Calu3 (cell line): Measurements from ENCODE around the gene SNX19. TPM values are rescaled to one million over a fixed set of nuclear protein-coding genes. Genes with fewer than 3 reads are reported as not detected.

Source experiments
- BruUV-seq: library from RNA; stranded (reverse); fragments of 400-500 nt; replicated peaks from 2 replicates; lab custom pipeline; 2021; lab: Mats Ljungman, UMichigan
- CTCF ChIA-PET: fragments of 300-600 bp; sonication (Branson Sonifier 250); formaldehyde crosslinking; loops from one replicate; lab custom pipeline; 2022; ENCODE audit warnings: antibody characterized with exemption; lab: Charles Lee
- DNase-seq: peaks from one replicate; pipeline ENCODE4 v3.0.0; 2022
- H3K27ac Mint-ChIP-seq: one replicate; pipeline ENCODE4 v1.8.0; 2022; ENCODE audit warnings: mixed read lengths; ENCODE audit not compliant: unreplicated experiment
- H3K27me3 Mint-ChIP-seq: one replicate; pipeline ENCODE4 v1.8.0; 2022; ENCODE audit warnings: mixed read lengths; ENCODE audit not compliant: unreplicated experiment
- H3K36me3 Mint-ChIP-seq: one replicate; pipeline ENCODE4 v1.8.0; 2022; ENCODE audit warnings: mild to moderate bottlenecking, moderate library complexity, mixed read lengths; ENCODE audit not compliant: insufficient read depth, unreplicated experiment
- H3K4me1 Mint-ChIP-seq: one replicate; pipeline ENCODE4 v1.8.0; 2022; ENCODE audit warnings: mild to moderate bottlenecking, low read depth, mixed read lengths; ENCODE audit not compliant: unreplicated experiment
- H3K4me3 Mint-ChIP-seq: one replicate; pipeline ENCODE4 v1.8.0; 2022; ENCODE audit warnings: mild to moderate bottlenecking, low read depth, moderate library complexity, mixed read lengths; ENCODE audit not compliant: unreplicated experiment
- H3K9me3 Mint-ChIP-seq: one replicate; pipeline ENCODE4 v1.8.0; 2022; ENCODE audit warnings: low read depth, mixed read lengths; ENCODE audit not compliant: unreplicated experiment
- intact Hi-C: fragments of 100-400 bp; cut with micrococcal nuclease; formaldehyde crosslinking; loops from one replicate; pipeline ENCODE4 v1.10.0; 2022; ENCODE audit not compliant: unreplicated experiment
- total RNA-seq: library from RNA; stranded (reverse); gene quantifications from 2 replicates; pipeline ENCODE4 v1.2.3, GENCODE V29; 2022
- TF ChIP-seq, protein P1 (sequence below): fragments of 200-600 bp; IDR thresholded peaks from one replicate; pipeline ENCODE4 v1.8.0; 2022; ENCODE audit warnings: antibody characterized with exemption; ENCODE audit not compliant: unreplicated experiment

The SNX19 gene
- total RNA-seq, 1 experiment from 2014 or later, result 39.8 TPM

DNA sequence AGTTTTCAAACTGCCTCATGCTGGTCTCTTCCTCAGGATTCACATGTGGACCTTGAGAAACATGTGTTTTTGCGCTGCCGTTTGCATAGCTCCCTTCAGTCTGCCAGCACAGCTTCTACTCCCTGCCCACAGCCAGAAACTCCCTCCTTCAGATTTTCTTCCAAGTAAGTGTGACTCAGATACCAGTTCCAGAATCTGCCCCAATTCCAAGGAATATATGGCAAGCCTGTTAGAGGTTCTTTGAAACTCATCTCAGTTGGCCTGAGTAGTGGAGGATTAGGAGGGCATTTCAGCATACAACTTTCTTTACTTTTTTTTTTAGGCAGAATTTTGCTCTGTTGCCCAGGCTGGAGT is 67.1 kb downstream of the SNX19 start:
- Mint-ChIP-seq H3K27ac (no peak overlapping the region), H3K4me1 (peaks cover 16% of the 10 kb centered on the region), H3K4me3 (no peak overlapping the region), H3K36me3 (no peaks in the 10 kb centered on the region), H3K9me3 (peaks cover 3% of the 10 kb centered on the region), H3K27me3 (no peaks in the 10 kb centered on the region)
- DNase-seq, result no peak
- intact Hi-C loops, result loop anchor here (5.0 kb wide), 2 partner anchors 397 to 417 kb away; no protein-coding TSS in a partner anchor
- BruUV-seq, result no TSS peak
- CTCF ChIA-PET, result no interaction called here
- TF ChIP-seq, protein P1, sequence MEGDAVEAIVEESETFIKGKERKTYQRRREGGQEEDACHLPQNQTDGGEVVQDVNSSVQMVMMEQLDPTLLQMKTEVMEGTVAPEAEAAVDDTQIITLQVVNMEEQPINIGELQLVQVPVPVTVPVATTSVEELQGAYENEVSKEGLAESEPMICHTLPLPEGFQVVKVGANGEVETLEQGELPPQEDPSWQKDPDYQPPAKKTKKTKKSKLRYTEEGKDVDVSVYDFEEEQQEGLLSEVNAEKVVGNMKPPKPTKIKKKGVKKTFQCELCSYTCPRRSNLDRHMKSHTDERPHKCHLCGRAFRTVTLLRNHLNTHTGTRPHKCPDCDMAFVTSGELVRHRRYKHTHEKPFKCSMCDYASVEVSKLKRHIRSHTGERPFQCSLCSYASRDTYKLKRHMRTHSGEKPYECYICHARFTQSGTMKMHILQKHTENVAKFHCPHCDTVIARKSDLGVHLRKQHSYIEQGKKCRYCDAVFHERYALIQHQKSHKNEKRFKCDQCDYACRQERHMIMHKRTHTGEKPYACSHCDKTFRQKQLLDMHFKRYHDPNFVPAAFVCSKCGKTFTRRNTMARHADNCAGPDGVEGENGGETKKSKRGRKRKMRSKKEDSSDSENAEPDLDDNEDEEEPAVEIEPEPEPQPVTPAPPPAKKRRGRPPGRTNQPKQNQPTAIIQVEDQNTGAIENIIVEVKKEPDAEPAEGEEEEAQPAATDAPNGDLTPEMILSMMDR, result no peak

DNA sequence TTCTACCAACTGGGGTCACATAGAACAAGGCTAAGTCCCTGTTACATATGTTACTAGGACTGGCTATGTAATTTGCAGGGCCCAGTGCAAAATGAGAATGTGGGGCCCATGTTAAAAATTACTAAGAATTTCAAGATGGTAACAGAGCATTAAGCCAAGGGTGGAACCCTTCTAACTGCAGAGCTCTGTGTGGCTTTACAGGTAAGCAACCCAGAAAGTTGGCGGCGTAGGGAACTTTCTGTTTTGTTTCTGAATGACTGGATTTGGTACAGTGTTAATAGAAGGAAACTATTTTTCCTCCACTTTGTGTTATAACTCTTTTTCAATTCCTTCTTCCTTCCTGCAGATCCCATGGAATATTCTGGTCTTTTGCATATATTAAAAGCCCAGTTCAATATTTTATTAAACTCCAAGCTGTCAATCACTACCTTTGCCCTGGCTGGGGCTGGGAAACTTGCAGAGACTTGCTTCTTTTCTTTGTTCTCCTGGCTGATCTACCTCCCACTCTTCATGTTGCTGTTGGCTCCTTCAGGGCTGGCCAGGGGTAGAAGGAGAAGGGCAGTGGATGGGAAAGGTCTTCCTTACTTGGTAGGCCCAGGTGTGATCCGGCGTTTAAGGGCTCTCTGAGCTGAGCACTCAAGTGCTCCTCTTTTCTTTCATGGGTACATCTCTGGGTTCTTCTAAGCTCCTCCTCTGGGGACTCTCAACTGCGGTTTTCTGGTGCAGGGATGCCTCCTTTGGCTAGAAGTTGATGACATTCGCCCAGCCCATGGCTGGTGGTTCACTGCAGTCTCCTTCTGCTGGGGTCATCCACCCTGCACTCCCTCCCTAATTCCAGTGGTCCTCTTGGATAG is 67.7 kb downstream of the SNX19 start:
- intact Hi-C loops, result loop anchor here (5.0 kb wide), 2 partner anchors 396 to 416 kb away; no protein-coding TSS in a partner anchor
- BruUV-seq, result no TSS peak
- CTCF ChIA-PET, result interaction anchor here (1.5 kb wide), 1 partner anchor 414 kb away, joined by 4 read pairs; no protein-coding TSS in a partner anchor
- TF ChIP-seq, protein P1, result no peak
- no peaks in the 10 kb centered on the region for H3K36me3 Mint-ChIP-seq
- H3K27ac Mint-ChIP-seq, result no peak overlapping the region
- H3K9me3 Mint-ChIP-seq, result peaks cover 3% of the 10 kb centered on the region
- DNase-seq, result no peak
- no peak overlapping the region for H3K4me3 Mint-ChIP-seq
- H3K4me1 Mint-ChIP-seq, result peaks cover 16% of the 10 kb centered on the region
- H3K27me3 Mint-ChIP-seq, result no peaks in the 10 kb centered on the region

DNA sequence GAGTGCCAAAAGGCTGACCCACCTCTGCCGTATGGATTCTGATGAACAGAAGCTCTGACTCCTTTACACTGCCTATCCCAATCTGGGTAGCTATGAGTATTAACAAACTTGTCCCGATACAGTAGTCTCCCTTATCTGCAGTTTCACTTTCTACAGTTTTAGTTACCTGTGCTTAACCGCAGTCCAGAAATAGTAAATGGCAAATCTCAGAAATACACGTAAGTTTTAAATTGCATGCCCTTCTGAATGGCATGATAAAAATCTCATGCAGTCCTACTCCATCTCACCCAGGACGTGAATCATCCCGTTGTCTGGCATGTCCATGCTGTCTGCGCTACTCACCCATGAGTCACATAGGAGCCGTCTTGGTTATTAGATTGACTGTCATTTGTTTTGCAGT is 68.8 kb downstream of the SNX19 start:
- no TSS peak for BruUV-seq
- H3K27ac Mint-ChIP-seq, result peak overlapping the region; percentile 61
- H3K4me1 Mint-ChIP-seq, result peaks cover 16% of the 10 kb centered on the region
- H3K36me3 Mint-ChIP-seq, result no peaks in the 10 kb centered on the region
- CTCF ChIA-PET, result interaction anchor here (1.5 kb wide), 1 partner anchor 413 kb away, joined by 4 read pairs; no protein-coding TSS in a partner anchor
- intact Hi-C loops, result loop anchor here (5.0 kb wide), 2 partner anchors 395 to 415 kb away; no protein-coding TSS in a partner anchor
- H3K27me3 Mint-ChIP-seq, result no peaks in the 10 kb centered on the region
- H3K9me3 Mint-ChIP-seq, result peaks cover 3% of the 10 kb centered on the region
- peak overlapping the region; percentile 52 for H3K4me3 Mint-ChIP-seq
- TF ChIP-seq, protein P1, result no peak
- peak; percentile 36 for DNase-seq

DNA sequence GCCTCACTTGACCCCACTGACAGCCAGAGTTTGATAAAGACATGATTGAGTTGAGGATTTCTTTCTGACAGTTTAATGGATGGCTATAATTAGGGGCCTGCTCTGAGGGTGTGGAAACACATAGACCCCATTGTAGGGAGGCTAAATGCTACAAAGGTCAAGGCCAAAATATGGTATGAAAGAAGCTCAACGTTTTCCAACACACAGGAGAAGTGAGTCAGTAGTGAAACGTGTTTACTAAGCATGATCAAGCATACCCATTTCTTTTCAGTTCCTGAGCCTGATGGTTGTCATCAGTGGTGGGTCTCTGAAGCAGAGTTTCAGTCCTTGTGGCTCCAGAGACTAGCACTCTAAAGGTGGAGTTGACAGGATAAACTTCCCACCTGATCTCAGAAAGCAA is 69.7 kb downstream of the SNX19 start:
- Mint-ChIP-seq H3K4me1 (peaks cover 11% of the 10 kb centered on the region), H3K27ac (no peak overlapping the region), H3K4me3 (no peak overlapping the region), H3K27me3 (no peaks in the 10 kb centered on the region), H3K36me3 (no peaks in the 10 kb centered on the region), H3K9me3 (peaks cover 3% of the 10 kb centered on the region)
- intact Hi-C loops, result loop anchor here (5.0 kb wide), 2 partner anchors 394 to 414 kb away; no protein-coding TSS in a partner anchor
- no peak for DNase-seq
- CTCF ChIA-PET, result no interaction called here
- BruUV-seq, result no TSS peak
- TF ChIP-seq, protein P1, result no peak
